Activated T-cell treated with anti-CD3 and anti-CD28 coated beads for 4 hours (primary cell): Measurements from ENCODE around the gene OR10G7.
"Not testable (repeated sequence)": the region's sequence is repeated elsewhere in the genome, so short reads cannot be mapped to it uniquely, and the experiment has no call there.

ENCODE experiments used
- DNase-seq: peaks from one replicate; pipeline ENCODE4 v3.0.0-alpha.2; 2020

The OR10G7 gene

DNA sequence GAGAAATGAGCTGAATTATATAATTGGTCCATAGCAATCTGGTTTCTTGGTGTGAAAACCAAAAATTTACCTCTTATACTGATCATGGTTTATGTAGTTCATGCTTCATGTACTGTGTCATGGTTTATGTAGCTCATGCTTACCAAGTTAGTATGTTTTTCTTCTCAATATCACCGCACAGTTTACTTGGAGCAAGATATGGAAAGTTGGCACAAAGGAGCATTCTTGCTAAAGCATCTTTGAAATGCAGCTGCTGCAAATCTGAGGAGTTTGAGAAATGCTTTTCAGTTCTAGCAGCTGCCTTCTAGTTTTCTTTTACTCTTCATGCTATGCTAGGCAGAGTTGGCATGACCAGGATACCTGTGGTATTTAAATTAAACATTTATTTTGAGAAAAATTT, 4.5 kb downstream of the OR10G7 start:
- DNase-seq, result no peak

DNA sequence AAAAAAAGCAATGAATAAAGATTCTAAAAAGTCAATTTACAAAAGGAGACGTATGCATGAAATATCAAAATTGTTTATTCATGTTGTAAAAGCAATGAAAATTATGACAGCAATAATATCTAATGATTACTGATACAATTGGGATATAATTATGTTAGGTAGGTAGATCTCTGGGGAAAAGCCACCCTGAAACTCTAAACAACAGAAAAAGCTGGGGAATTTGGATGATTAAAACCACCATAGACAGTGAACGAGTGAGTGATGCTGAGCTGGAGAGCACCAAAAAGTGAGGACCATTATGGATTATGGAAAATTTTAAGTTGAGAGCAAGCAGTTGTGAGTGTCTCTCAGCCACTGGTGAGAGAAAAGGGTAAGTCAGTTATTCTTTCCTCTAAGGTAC, 14.6 kb downstream of the OR10G7 start, which contains the start of gene OR10G8:
Gene OR10G8 (plus strand): TSS at position 301 of the 400 bp plus-strand sequence. CDS start 2,825 bp downstream, outside the sequence.
- DNase-seq, result no peak

DNA sequence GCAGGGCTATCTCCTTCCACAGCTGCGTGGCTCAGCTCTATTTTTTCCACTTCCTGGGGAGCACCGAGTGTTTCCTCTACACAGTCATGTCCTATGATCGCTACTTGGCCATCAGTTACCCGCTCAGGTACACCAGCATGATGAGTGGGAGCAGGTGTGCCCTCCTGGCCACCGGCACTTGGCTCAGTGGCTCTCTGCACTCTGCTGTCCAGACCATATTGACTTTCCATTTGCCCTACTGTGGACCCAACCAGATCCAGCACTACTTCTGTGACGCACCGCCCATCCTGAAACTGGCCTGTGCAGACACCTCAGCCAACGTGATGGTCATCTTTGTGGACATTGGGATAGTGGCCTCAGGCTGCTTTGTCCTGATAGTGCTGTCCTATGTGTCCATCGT, 25.3 kb downstream of the OR10G7 start:
- not testable (repeated sequence) for DNase-seq

DNA sequence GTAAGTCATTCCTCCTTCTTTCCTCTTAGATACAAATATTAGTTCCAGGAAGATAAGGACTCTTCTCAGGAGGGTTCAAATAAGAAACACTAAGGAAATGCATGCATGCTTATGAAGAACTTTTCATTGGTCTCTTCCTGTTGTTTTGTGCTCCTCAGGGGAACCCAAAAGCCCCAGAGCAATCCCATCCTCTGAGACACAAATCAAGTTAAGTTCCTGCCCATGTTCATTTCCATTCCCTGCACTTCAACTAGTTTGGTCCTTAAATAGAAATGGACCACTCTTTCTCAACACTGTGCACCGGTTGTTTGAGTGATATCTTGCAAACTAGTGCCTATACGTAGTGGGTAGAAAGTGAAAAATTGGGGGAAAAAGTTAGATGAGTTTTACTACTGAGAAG, 28.4 kb downstream of the OR10G7 start, which contains the start of gene OR10G4:
Gene OR10G4 (plus strand): TSS at position 301 of the 400 bp plus-strand sequence. CDS start 2,578 bp downstream, outside the sequence.
- DNase-seq, result no peak

DNA sequence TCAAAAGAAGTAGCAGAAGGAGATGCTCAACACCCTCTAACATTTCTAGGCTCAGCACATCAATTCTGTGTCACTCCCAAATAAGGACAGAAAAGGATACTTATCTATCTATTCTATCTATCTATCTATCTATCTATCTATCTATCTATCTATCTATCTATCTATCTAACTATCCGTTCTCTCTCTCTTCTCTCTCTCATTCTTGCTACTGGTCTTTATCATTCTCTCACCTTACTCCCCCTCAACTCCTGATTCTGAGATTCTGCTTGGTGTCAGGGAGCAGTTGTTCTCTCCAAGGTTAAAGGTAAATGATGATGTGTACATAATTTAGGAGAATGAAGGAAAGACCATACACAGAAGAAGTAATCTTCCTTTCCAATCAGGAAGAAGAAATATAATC, 46.0 kb downstream of the OR10G7 start, which contains the start of gene OR10G6:
Gene OR10G6 (minus strand): TSS at position 43 of the 400 bp plus-strand sequence. CDS start 0 bp downstream, at position 43.
- DNase-seq, result no peak
